Measurements from ENCODE around the gene BTBD1.
"Not testable (repeated sequence)": the region's sequence is repeated elsewhere in the genome, so short reads cannot be mapped to it uniquely, and the experiment has no call there.

Gene BTBD1

GRCh38 chr15:83092309-83092976 lies 25.4 kb upstream of the BTBD1 start:
- no peak for DNase-seq (ENCODE audit: low read depth)

- DNase-seq (ENCODE audit: low read depth) = not testable (repeated sequence)
Measured at GRCh38 chr15:83091965-83092308, 24.9 kb upstream of the BTBD1 start.

GRCh38 chr15:83090465-83090864 lies 23.4 kb upstream of the BTBD1 start:
- no peak for DNase-seq (ENCODE audit: low read depth)

DNA sequence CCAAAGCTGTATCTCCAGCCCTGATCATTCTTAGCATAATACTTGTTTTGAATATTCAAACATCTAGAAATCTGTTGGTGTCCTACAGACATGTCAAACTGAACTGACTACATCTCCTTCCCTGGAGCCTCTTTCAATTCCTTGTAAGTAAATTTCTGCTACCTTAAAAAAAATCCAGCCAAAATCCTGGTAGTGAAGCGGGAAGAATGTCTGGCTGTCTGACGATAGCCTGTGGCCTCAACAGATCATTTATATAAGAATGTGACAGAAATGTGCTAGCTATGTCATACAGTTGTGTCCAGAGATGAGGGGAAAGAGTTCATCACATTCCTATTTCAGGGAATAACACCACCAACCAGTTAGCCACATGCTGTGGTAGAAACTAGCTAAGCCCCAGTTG lies 21.8 kb upstream of the BTBD1 start:
- DNase-seq (ENCODE audit: low read depth) = no peak

- DNase-seq (ENCODE audit: low read depth) = no peak
Measured at GRCh38 chr15:83087576-83087975, 20.5 kb upstream of the BTBD1 start.

- not testable (repeated sequence) for DNase-seq (ENCODE audit: low read depth)
Measured at GRCh38 chr15:83085864-83086552, 19.0 kb upstream of the BTBD1 start.

GRCh38 chr15:83085461-83085860 lies 18.4 kb upstream of the BTBD1 start:
- not testable (repeated sequence) for DNase-seq (ENCODE audit: low read depth)

- no peak for DNase-seq (ENCODE audit: low read depth)
Measured at GRCh38 chr15:83082730-83083386, 15.8 kb upstream of the BTBD1 start.

DNA sequence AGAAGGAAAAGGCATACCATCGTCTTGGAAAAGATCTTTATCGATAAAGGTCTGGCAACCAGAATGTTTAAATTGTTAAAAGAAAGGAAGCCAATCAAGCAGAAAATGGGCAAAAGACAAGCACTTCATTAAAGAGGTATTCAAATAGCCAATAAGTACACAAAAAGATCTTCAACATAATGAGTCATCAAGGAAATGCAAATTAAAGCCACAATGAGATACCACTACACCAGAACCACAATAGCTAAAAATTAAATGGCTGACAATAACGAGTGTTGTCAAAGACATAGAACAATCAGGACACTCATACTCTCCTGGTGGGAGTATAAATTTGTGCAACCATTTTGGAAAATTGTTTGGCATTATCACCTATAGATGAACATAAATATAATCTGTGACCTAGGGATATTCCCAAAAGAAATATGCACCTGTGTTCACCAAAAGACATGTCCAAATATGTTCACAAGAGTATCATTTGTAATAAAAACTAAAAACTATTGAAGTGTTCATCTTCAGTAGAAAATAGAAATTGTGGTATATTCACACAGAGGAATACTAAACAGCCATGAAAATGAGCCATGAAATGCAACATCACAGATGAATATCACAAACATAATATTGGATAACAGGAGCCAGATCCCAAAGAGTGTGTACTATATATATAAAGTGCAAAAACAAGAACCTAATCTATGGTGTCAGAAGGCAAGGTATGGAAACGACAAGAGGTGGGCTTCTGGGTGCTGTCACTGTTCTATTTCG lies 14.4 kb upstream of the BTBD1 start:
- no peak for DNase-seq (ENCODE audit: low read depth)

GRCh38 chr15:83078712-83079111 lies 11.7 kb upstream of the BTBD1 start:
- no peak for DNase-seq (ENCODE audit: low read depth)

- no peak for DNase-seq (ENCODE audit: low read depth)
Measured at GRCh38 chr15:83077491-83078230, 10.6 kb upstream of the BTBD1 start.

- DNase-seq (ENCODE audit: low read depth) = not testable (repeated sequence)
Measured at GRCh38 chr15:83069211-83069642, 2.2 kb upstream of the BTBD1 start.

- DNase-seq (ENCODE audit: low read depth) = no peak
Measured at GRCh38 chr15:83068054-83068453, 1.0 kb upstream of the BTBD1 start.

GRCh38 chr15:83067638-83067962 lies 548 bp upstream of the BTBD1 start:
- no peak for DNase-seq (ENCODE audit: low read depth)

GRCh38 chr15:83066034-83066733 lies 868 bp downstream of the BTBD1 start:
- DNase-seq (ENCODE audit: low read depth) = no peak

DNA sequence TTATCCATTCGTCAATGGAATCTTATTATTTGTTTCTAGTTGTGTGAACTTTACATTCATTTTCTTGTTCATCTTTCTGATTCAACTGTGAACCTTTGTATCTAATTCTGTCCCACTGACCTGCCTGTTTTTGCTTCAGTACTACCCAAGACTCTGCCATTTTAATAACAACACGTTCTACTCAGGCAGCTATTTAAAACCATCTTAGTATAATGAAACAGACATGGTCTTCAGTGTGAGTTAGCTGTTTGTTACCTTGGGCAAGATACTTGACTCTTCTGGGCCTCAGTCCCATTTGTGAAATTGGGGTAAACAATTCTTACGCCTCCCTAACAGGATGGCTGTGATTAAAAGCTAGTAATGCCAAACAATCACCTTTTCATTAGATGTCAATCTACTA lies 1.6 kb downstream of the BTBD1 start:
- no peak for DNase-seq (ENCODE audit: low read depth)

GRCh38 chr15:83064859-83065258 lies 2.2 kb downstream of the BTBD1 start:
- no peak for DNase-seq (ENCODE audit: low read depth)

DNA sequence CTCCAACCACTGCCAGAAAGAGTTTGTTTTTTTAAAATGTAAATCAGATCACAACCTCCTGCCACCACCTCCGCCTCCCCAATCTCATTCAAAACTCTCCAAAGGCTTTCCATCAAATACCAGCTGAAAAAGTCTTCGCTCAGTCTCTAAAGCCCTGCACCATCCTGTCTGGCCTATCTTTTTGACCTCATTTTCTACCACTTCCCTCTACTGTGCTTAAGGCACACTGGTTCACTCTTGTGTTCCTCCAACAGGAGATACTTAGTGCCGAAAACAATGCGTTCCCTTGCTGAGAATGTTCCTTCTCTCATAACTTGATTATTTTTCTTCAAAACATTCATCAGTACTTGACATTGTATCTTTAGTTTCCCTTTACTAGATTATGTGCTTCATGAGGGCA lies 3.5 kb downstream of the BTBD1 start:
- DNase-seq (ENCODE audit: low read depth) = no peak

GRCh38 chr15:83062768-83063180 lies 4.3 kb downstream of the BTBD1 start:
- no peak for DNase-seq (ENCODE audit: low read depth)

DNA sequence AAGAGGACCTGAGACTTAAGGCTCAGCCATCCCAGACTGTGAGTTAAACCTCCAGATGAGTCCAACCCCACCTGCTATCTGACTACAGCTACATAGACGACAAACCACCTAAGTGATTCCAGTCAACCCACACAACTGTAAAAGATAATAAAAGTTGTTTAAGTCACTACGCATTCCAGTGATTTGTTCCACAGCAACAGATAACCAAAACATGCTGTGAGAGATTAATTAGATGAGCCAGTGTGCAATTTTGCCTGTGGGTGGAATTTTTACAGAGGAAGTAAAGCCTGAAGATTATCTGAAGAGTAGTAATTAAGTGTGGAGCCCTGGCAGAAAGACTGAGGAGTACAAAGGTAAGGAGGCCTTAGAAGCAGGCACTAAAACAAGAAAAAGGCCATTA lies 5.4 kb downstream of the BTBD1 start:
- DNase-seq (ENCODE audit: low read depth) = no peak

GRCh38 chr15:83057696-83058376 lies 9.2 kb downstream of the BTBD1 start:
- no peak for DNase-seq (ENCODE audit: low read depth)

All from stimulated activated CD8-positive, alpha-beta memory T cell treated with anti-CD3 and anti-CD28 coated beads, Interleukin-15, amount 100 ng/mL, for 24 hours (primary cell).